Calu3 (cell line): ENCODE results near the gene MNT. TPM values are rescaled to one million over a fixed set of nuclear protein-coding genes. Genes with fewer than 3 reads are reported as not detected.

Experiments
- BruUV-seq: library from RNA; stranded (reverse); fragments of 400-500 nt; replicated peaks from 2 replicates; lab custom pipeline; 2021; lab: Mats Ljungman, UMichigan
- CTCF ChIA-PET: fragments of 300-600 bp; sonication (Branson Sonifier 250); formaldehyde crosslinking; loops from one replicate; lab custom pipeline; 2022; ENCODE audit warnings: antibody characterized with exemption; lab: Charles Lee
- DNase-seq: peaks from one replicate; pipeline ENCODE4 v3.0.0; 2022
- H3K27ac Mint-ChIP-seq: one replicate; pipeline ENCODE4 v1.8.0; 2022; ENCODE audit warnings: mixed read lengths; ENCODE audit not compliant: unreplicated experiment
- H3K27me3 Mint-ChIP-seq: one replicate; pipeline ENCODE4 v1.8.0; 2022; ENCODE audit warnings: mixed read lengths; ENCODE audit not compliant: unreplicated experiment
- H3K36me3 Mint-ChIP-seq: one replicate; pipeline ENCODE4 v1.8.0; 2022; ENCODE audit warnings: mild to moderate bottlenecking, moderate library complexity, mixed read lengths; ENCODE audit not compliant: insufficient read depth, unreplicated experiment
- H3K4me1 Mint-ChIP-seq: one replicate; pipeline ENCODE4 v1.8.0; 2022; ENCODE audit warnings: mild to moderate bottlenecking, low read depth, mixed read lengths; ENCODE audit not compliant: unreplicated experiment
- H3K4me3 Mint-ChIP-seq: one replicate; pipeline ENCODE4 v1.8.0; 2022; ENCODE audit warnings: mild to moderate bottlenecking, low read depth, moderate library complexity, mixed read lengths; ENCODE audit not compliant: unreplicated experiment
- H3K9me3 Mint-ChIP-seq: one replicate; pipeline ENCODE4 v1.8.0; 2022; ENCODE audit warnings: low read depth, mixed read lengths; ENCODE audit not compliant: unreplicated experiment
- intact Hi-C: fragments of 100-400 bp; cut with micrococcal nuclease; formaldehyde crosslinking; loops from one replicate; pipeline ENCODE4 v1.10.0; 2022; ENCODE audit not compliant: unreplicated experiment
- total RNA-seq: library from RNA; stranded (reverse); gene quantifications from 2 replicates; pipeline ENCODE4 v1.2.3, GENCODE V29; 2022
- TF ChIP-seq, protein P1 (sequence below): fragments of 200-600 bp; IDR thresholded peaks from one replicate; pipeline ENCODE4 v1.8.0; 2022; ENCODE audit warnings: antibody characterized with exemption; ENCODE audit not compliant: unreplicated experiment

Gene MNT
- total RNA-seq, 1 experiment from 2014 or later = 32.1 TPM

DNA sequence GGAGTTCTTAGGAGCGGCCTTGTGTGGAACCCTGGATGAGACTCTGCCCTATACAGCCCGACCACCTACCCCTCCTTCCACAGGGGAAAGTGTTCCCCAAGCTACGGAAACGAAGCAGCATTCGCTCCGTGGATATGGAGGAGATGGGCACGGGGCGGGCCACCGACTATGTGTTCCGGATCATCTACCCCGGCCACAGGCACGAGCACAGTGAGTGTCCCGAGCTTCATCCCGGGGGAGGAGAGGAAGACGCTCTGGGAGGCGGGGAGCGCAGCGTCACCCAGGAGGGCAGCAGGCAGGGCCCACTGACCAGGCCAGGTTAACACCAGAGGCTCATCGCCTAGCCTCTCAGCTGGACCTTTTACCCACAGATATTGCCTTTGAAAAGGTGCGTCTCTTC lies 35.7 kb downstream of the MNT start:
- intact Hi-C loops = no loop called here
- Mint-ChIP-seq H3K36me3 (peaks cover 40% of the 10 kb centered on the region), H3K4me1 (peaks cover 17% of the 10 kb centered on the region), H3K27ac (no peak overlapping the region), H3K4me3 (no peak overlapping the region), H3K27me3 (no peaks in the 10 kb centered on the region), H3K9me3 (no peaks in the 10 kb centered on the region)
- BruUV-seq = no TSS peak
- DNase-seq = no peak
- TF ChIP-seq, protein P1, sequence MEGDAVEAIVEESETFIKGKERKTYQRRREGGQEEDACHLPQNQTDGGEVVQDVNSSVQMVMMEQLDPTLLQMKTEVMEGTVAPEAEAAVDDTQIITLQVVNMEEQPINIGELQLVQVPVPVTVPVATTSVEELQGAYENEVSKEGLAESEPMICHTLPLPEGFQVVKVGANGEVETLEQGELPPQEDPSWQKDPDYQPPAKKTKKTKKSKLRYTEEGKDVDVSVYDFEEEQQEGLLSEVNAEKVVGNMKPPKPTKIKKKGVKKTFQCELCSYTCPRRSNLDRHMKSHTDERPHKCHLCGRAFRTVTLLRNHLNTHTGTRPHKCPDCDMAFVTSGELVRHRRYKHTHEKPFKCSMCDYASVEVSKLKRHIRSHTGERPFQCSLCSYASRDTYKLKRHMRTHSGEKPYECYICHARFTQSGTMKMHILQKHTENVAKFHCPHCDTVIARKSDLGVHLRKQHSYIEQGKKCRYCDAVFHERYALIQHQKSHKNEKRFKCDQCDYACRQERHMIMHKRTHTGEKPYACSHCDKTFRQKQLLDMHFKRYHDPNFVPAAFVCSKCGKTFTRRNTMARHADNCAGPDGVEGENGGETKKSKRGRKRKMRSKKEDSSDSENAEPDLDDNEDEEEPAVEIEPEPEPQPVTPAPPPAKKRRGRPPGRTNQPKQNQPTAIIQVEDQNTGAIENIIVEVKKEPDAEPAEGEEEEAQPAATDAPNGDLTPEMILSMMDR = no peak
- CTCF ChIA-PET = no interaction called here

DNA sequence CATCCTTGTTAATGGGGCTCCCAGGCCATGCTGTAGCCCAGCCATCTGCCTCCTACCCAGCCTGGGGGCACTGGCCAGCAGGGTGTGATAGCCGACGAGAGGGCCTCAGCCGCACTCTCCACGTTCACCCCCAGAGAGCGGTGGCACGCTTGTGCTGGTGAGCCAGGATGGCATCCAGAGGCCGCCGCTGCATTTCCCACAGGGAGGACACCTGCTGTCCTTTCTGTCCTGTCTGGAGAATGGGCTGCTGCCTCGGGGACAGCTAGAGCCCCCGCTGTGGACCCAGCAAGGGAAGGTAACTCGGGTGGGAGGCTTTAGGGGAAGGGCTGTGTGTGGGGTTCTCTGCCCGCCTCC lies 36.1 kb downstream of the MNT start:
- intact Hi-C loops = no loop called here
- H3K9me3 Mint-ChIP-seq = no peaks in the 10 kb centered on the region
- TF ChIP-seq, protein P1 = no peak
- no peak overlapping the region for H3K27ac Mint-ChIP-seq
- peaks cover 39% of the 10 kb centered on the region for H3K36me3 Mint-ChIP-seq
- H3K27me3 Mint-ChIP-seq = no peaks in the 10 kb centered on the region
- no TSS peak for BruUV-seq
- H3K4me3 Mint-ChIP-seq = no peak overlapping the region
- DNase-seq = no peak
- CTCF ChIA-PET = no interaction called here
- peaks cover 17% of the 10 kb centered on the region for H3K4me1 Mint-ChIP-seq

DNA sequence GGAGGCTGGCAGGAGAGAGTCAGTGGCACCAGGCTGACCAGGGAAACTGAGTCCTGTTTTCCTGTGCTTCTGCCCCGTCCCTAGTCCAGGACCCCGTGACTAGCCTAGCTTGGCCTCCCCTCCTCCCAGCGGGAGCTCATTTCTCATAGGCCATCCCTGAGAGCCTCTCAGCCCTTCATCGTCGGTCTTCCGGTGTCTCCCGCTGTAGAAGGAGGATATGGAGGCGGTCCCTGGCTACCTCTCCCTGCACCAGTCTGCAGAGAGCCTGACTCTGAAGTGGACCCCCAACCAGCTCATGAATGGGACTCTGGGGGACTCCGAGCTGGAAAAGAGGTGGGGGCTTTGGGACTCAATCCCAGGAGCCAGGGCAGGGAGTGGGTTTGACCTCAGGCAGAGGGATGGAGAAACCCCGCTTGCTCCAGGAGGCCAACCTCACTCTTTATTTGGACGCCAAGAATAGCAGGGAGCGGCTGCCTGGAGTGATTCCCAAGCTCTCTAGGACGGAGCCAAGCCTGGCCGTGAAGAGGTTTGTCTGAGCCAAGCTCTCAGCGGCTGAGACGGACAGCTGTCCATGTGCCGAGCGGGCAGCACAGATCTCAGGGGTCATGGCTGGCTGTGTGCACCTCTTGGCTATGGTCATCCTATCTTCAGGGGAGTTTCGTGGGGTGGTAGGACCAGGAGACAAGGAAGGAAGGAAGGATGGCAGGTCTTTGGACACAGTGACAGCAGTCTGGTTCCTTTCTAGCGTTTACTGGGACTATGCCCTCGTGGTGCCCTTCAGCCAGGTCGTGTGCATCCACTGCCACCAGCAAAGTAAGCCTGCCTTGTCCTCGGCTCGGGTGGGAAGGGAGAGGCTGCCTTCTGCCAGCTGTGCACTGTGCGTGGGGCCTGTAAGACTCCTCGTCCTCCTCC lies 36.8 kb downstream of the MNT start:
- CTCF ChIA-PET = interaction anchor here (0.6 to 1.5 kb wide), 2 partner anchors 7 to 52 kb away, joined by 3 to 5 read pairs; no protein-coding TSS in a partner anchor
- no peak overlapping the region for H3K4me3 Mint-ChIP-seq
- no peaks in the 10 kb centered on the region for H3K27me3 Mint-ChIP-seq
- peaks cover 39% of the 10 kb centered on the region for H3K36me3 Mint-ChIP-seq
- H3K27ac Mint-ChIP-seq = no peak overlapping the region
- BruUV-seq = no TSS peak
- DNase-seq = no peak
- intact Hi-C loops = no loop called here
- no peaks in the 10 kb centered on the region for H3K9me3 Mint-ChIP-seq
- TF ChIP-seq, protein P1 = no peak
- peaks cover 17% of the 10 kb centered on the region for H3K4me1 Mint-ChIP-seq

DNA sequence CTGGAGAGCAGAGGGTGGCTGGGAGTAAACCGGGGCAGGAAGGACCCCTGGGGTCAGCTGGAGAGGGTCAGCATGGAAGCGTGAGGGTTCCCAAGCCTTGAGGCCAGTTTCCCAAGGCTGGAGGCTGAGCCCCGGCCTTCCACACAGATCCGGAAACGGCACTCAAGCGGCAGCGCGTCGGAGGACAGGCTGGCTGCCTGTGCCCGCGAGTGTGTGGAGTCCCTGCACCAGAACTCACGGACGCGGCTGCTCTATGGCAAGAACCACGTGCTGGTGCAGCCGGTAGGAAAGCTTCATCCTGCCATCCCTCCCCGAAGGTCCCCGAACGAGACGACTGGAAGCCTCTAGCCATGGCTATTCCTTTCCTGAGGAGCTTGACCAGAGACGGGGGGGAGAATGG lies 37.5 kb downstream of the MNT start:
- no peak overlapping the region for H3K4me3 Mint-ChIP-seq
- BruUV-seq = no TSS peak
- CTCF ChIA-PET = interaction anchor here (0.6 to 1.5 kb wide), 2 partner anchors 8 to 53 kb away, joined by 3 to 5 read pairs; no protein-coding TSS in a partner anchor
- peaks cover 18% of the 10 kb centered on the region for H3K4me1 Mint-ChIP-seq
- TF ChIP-seq, protein P1 = no peak
- intact Hi-C loops = no loop called here
- H3K27ac Mint-ChIP-seq = no peak overlapping the region
- peaks cover 39% of the 10 kb centered on the region for H3K36me3 Mint-ChIP-seq
- no peaks in the 10 kb centered on the region for H3K9me3 Mint-ChIP-seq
- no peak for DNase-seq
- H3K27me3 Mint-ChIP-seq = no peaks in the 10 kb centered on the region
